Measurements from ENCODE around the gene APEH. TPM values are rescaled to one million over a fixed set of nuclear protein-coding genes. Genes with fewer than 3 reads are reported as not detected.
A peak's percentile ranks its signal among the peaks of the same experiment; 100 is the strongest.

Gene APEH
- total RNA-seq, 1 experiment from 2014 or later, result 246 TPM

GRCh38 chr3:49718858-49719213 is 44.7 kb downstream of the APEH start:
- H3K4me2 ChIP-seq (ENCODE audit: low read length), result peak overlapping the region; percentile 86

GRCh38 chr3:49719214-49719884 is 45.2 kb downstream of the APEH start, which contains the start of gene AMIGO3:
TSS of gene AMIGO3 (minus strand) at chr3:49719684. CDS start at chr3:49719465, 219 bp downstream.
- Histone ChIP-seq H3K27ac (ENCODE audit: low read depth, low read length) (peak within 1 kb of the TSS; percentile 39; the same call in 1 of the 2 replicates), H3K27me3 (ENCODE audit: insufficient read depth, low read length) (no peaks in the 10 kb centered on the region), H3K9me2 (ENCODE audit: insufficient read depth) (no peaks in the 10 kb centered on the region), H3K4me1 (ENCODE audit: control insufficient read depth in 1 of 2, insufficient read depth in 2 of 2, low read length in 2 of 2) (peaks cover 8 to 27% of the 10 kb centered on the region in 2 experiments; a peak in 3 of 4 replicates), H3K79me2 (ENCODE audit: insufficient read depth, low read length) (peaks cover 18% of the 10 kb centered on the region), H3K36me3 (ENCODE audit: control insufficient read depth in 1 of 2, insufficient read depth in 2 of 2, low read length in 2 of 2) (peaks cover 3 to 24% of the 10 kb centered on the region in 2 experiments; a peak in 2 of 4 replicates), H3K4me2 (ENCODE audit: low read length) (peak within 1 kb of the TSS; percentile 86), H3K9ac (ENCODE audit: low read length) (no peak within 1 kb of the TSS; the same call in 1 of the 2 replicates), H3K4me3 (replicated peaks in 1 of 2; ENCODE audit: low read depth in 1 of 2, low read length in 2 of 2) (peak within 1 kb of the TSS; percentile 39 to 52), H4K20me1 (ENCODE audit: insufficient read depth) (no peaks in the 10 kb centered on the region), H2AFZ (ENCODE audit: low read depth, low read length, poor library complexity, severe bottlenecking) (no peak within 1 kb of the TSS), H3K9me3 (ENCODE audit: control insufficient read depth in 1 of 2, insufficient read depth in 1 of 2, low read depth in 1 of 2, low read length in 2 of 2) (no peaks in the 10 kb centered on the region)
- ATAC-seq (peak; percentile 71), DNase-seq (ENCODE audit: low read depth, low spot score) (peak; percentile 61)
- intact Hi-C loops (cut with micrococcal nuclease), result loop anchor here (1.0 kb wide), 1 partner anchor 45 kb away; the partner anchor contains the start of gene APEH
- BruUV-seq (replicated peaks), result no TSS peak
- ChIA-PET POLR2A (interaction anchor here (0.7 kb wide), 1 partner anchor 169 kb away, joined by 5 read pairs; no protein-coding TSS in a partner anchor), CTCF (interaction anchor here (1.0 kb wide), 1 partner anchor 83 kb away, joined by 3 read pairs; no protein-coding TSS in a partner anchor), RAD21 (ENCODE audit: low non-redundant PET in 1 of 2, low total read pairs in 2 of 2, uncharacterized antibody in 2 of 2, unreplicated experiment in 2 of 2) (no interaction called here)
- no peak for TF ChIP-seq CEBPB (IDR thresholded peaks at IDR 0.05; ENCODE audit: low read depth)
- no peak for TF ChIP-seq RAD21 (IDR thresholded peaks at IDR 0.05; ENCODE audit: low read depth)
- TF ChIP-seq SIN3A (IDR thresholded peaks at IDR 0.05; ENCODE audit: low read depth), result no peak
- peak; percentile 74 for TF ChIP-seq POLR2A (IDR thresholded peaks at IDR 0.05; ENCODE audit: borderline replicate concordance, extremely low read depth, insufficient read depth, insufficient read length)
- peak; percentile 81 for TF ChIP-seq POLR2AphosphoS5 (IDR thresholded peaks at IDR 0.05; ENCODE audit: low read depth, low read length)
- no peak for TF ChIP-seq YY1 (IDR thresholded peaks at IDR 0.05; ENCODE audit: extremely low read depth, insufficient replicate concordance, low read depth, low read length)
- TF ChIP-seq REST (IDR thresholded peaks at IDR 0.05; ENCODE audit: low read depth), result no peak
- peak in 2 of 3 experiments; percentile 38 to 57; a peak in 4 of 6 replicates for TF ChIP-seq CTCF (IDR thresholded peaks at IDR 0.05 in 2 of 3, conservative IDR thresholded peaks at IDR 0.05 in 1 of 3; ENCODE audit: borderline replicate concordance in 1 of 3, insufficient read depth in 1 of 3, low read depth in 2 of 3, low read length in 2 of 3)
- TF ChIP-seq ZFX (IDR thresholded peaks at IDR 0.05), result no peak

More at GRCh38 chr3:49718858-49719213, 44.7 kb downstream of the APEH start:
- intact Hi-C loops (cut with micrococcal nuclease), result loop anchor here (1.0 kb wide), 1 partner anchor 45 kb away; the partner anchor contains the start of gene APEH
- ATAC-seq (no peak), DNase-seq (ENCODE audit: low read depth, low spot score) (no peak)
- BruUV-seq (replicated peaks), result no TSS peak
- Histone ChIP-seq H3K27ac (ENCODE audit: low read depth, low read length) (no peak overlapping the region; the same call in 1 of the 2 replicates), H3K79me2 (ENCODE audit: insufficient read depth, low read length) (peaks cover 18% of the 10 kb centered on the region), H3K9ac (ENCODE audit: low read length) (no peak overlapping the region), H3K36me3 (ENCODE audit: control insufficient read depth in 1 of 2, insufficient read depth in 2 of 2, low read length in 2 of 2) (peaks cover 3 to 24% of the 10 kb centered on the region in 2 experiments; a peak in 2 of 4 replicates), H3K4me1 (ENCODE audit: control insufficient read depth in 1 of 2, insufficient read depth in 2 of 2, low read length in 2 of 2) (peaks cover 7 to 25% of the 10 kb centered on the region in 2 experiments; a peak in 3 of 4 replicates), H3K27me3 (ENCODE audit: insufficient read depth, low read length) (no peaks in the 10 kb centered on the region), H2AFZ (ENCODE audit: low read depth, low read length, poor library complexity, severe bottlenecking) (no peak overlapping the region), H3K4me3 (replicated peaks in 1 of 2; ENCODE audit: low read depth in 1 of 2, low read length in 2 of 2) (no peak overlapping the region; a peak in 1 of 4 replicates), H4K20me1 (ENCODE audit: insufficient read depth) (no peaks in the 10 kb centered on the region), H3K9me2 (ENCODE audit: insufficient read depth) (no peaks in the 10 kb centered on the region), H3K9me3 (ENCODE audit: control insufficient read depth in 1 of 2, insufficient read depth in 1 of 2, low read depth in 1 of 2, low read length in 2 of 2) (no peaks in the 10 kb centered on the region)
- POLR2A ChIA-PET, result no interaction called here
- no peak for TF ChIP-seq MAX (IDR thresholded peaks at IDR 0.05)
- no peak for TF ChIP-seq ZNF274 (IDR thresholded peaks at IDR 0.05; ENCODE audit: low read depth, low read length)
- no peak for TF ChIP-seq ELF1 (IDR thresholded peaks at IDR 0.05; ENCODE audit: borderline replicate concordance, low read depth)
- no peak for TF ChIP-seq SRF (IDR thresholded peaks at IDR 0.05; ENCODE audit: low read depth)
- no peak for TF ChIP-seq YY1 (IDR thresholded peaks at IDR 0.05; ENCODE audit: extremely low read depth, insufficient replicate concordance, low read depth, low read length)
- TF ChIP-seq EGR1 (IDR thresholded peaks at IDR 0.05; ENCODE audit: low read depth), result no peak
- no peak for TF ChIP-seq CEBPB (IDR thresholded peaks at IDR 0.05; ENCODE audit: low read depth)
- RAD21 ChIA-PET (ENCODE audit: low non-redundant PET in 1 of 2, low total read pairs in 2 of 2, uncharacterized antibody in 2 of 2, unreplicated experiment in 2 of 2), result no interaction called here
- CTCF ChIA-PET, result interaction anchor here (1.0 kb wide), 1 partner anchor 84 kb away, joined by 3 read pairs; no protein-coding TSS in a partner anchor

All from HCT116 (cell line).